GM12801 (cell line): Measurements from ENCODE around the gene CADM1.

Experiments used
- CTCF ChIP-seq: IDR thresholded peaks from one replicate; pipeline ENCODE4 v1.5.1; 2011; ENCODE audit warnings: control low read depth; ENCODE audit not compliant: insufficient read length; ENCODE audit errors: extremely low read depth

The CADM1 gene

GRCh38 chr11:115462004-115462541 is 42.1 kb downstream of the CADM1 start:
- no peak for TF ChIP-seq CTCF

- TF ChIP-seq CTCF: no peak
Observed at GRCh38 chr11:115460512-115460911, 43.7 kb downstream of the CADM1 start.

GRCh38 chr11:115459563-115459962 is 44.7 kb downstream of the CADM1 start:
- TF ChIP-seq CTCF: no peak

GRCh38 chr11:115458877-115459276 is 45.3 kb downstream of the CADM1 start:
- TF ChIP-seq CTCF: no peak

GRCh38 chr11:115456019-115456418 is 48.2 kb downstream of the CADM1 start:
- no peak for TF ChIP-seq CTCF

GRCh38 chr11:115455613-115456012 is 48.6 kb downstream of the CADM1 start:
- TF ChIP-seq CTCF: no peak

GRCh38 chr11:115454525-115454924 is 49.7 kb downstream of the CADM1 start:
- no peak for TF ChIP-seq CTCF
